Measurements from ENCODE around the gene ASCC2.

ASCC2 gene

GRCh38 chr22:29798801-29799200 is 39.3 kb downstream of the ASCC2 start:
- H3K4me3 ChIP-seq (ENCODE audit: low read length): no peak overlapping the region
- no peak for TF ChIP-seq ZNF274 (IDR thresholded peaks at IDR 0.05; ENCODE audit: low read depth, low read length)

- TF ChIP-seq ZNF274 (IDR thresholded peaks at IDR 0.05; ENCODE audit: low read depth, low read length): no peak
- H3K4me3 ChIP-seq (ENCODE audit: low read length): no peak overlapping the region
These were observed 39.8 kb downstream of the ASCC2 start for GRCh38 chr22:29798318-29798717.

- no peak overlapping the region for H3K4me3 ChIP-seq (ENCODE audit: low read length)
These were observed 40.7 kb downstream of the ASCC2 start for GRCh38 chr22:29797351-29797750.

GRCh38 chr22:29795663-29796062 is 42.4 kb downstream of the ASCC2 start:
- H3K4me3 ChIP-seq (ENCODE audit: low read length): no peak overlapping the region
- TF ChIP-seq ZNF274 (IDR thresholded peaks at IDR 0.05; ENCODE audit: low read depth, low read length): no peak

More at GRCh38 chr22:29797351-29797750, 40.7 kb downstream of the ASCC2 start:
- no peak for TF ChIP-seq ZNF274 (IDR thresholded peaks at IDR 0.05; ENCODE audit: low read depth, low read length)

GRCh38 chr22:29793396-29793795 is 44.7 kb downstream of the ASCC2 start:
- no peak for TF ChIP-seq ZNF274 (IDR thresholded peaks at IDR 0.05; ENCODE audit: low read depth, low read length)
- H3K4me3 ChIP-seq (ENCODE audit: low read length): no peak overlapping the region

GRCh38 chr22:29790061-29790460 is 48.0 kb downstream of the ASCC2 start:
- H3K4me3 ChIP-seq (ENCODE audit: low read length): no peak overlapping the region
- no peak for TF ChIP-seq ZNF274 (IDR thresholded peaks at IDR 0.05; ENCODE audit: low read depth, low read length)

- H3K4me3 ChIP-seq (ENCODE audit: low read length): no peak overlapping the region
- no peak for TF ChIP-seq ZNF274 (IDR thresholded peaks at IDR 0.05; ENCODE audit: low read depth, low read length)
These were observed 49.5 kb downstream of the ASCC2 start for GRCh38 chr22:29788339-29789279.

- no peak overlapping the region for H3K4me3 ChIP-seq (ENCODE audit: low read length)
- TF ChIP-seq ZNF274 (IDR thresholded peaks at IDR 0.05; ENCODE audit: low read depth, low read length): no peak
These were observed 50.6 kb downstream of the ASCC2 start for GRCh38 chr22:29787371-29787980.

GRCh38 chr22:29786031-29786430 is 52.0 kb downstream of the ASCC2 start:
- H3K4me3 ChIP-seq (ENCODE audit: low read length): no peak overlapping the region
- TF ChIP-seq ZNF274 (IDR thresholded peaks at IDR 0.05; ENCODE audit: low read depth, low read length): no peak

- TF ChIP-seq ZNF274 (IDR thresholded peaks at IDR 0.05; ENCODE audit: low read depth, low read length): no peak
- H3K4me3 ChIP-seq (ENCODE audit: low read length): no peak overlapping the region
These were observed 53.4 kb downstream of the ASCC2 start for GRCh38 chr22:29784451-29785361.

GRCh38 chr22:29782061-29782845 is 55.8 kb downstream of the ASCC2 start:
- H3K4me3 ChIP-seq (ENCODE audit: low read length): no peak overlapping the region
- TF ChIP-seq ZNF274 (IDR thresholded peaks at IDR 0.05; ENCODE audit: low read depth, low read length): no peak

- H3K4me3 ChIP-seq (ENCODE audit: low read length): no peak overlapping the region
- TF ChIP-seq ZNF274 (IDR thresholded peaks at IDR 0.05; ENCODE audit: low read depth, low read length): no peak
These were observed 57.1 kb downstream of the ASCC2 start for GRCh38 chr22:29780748-29781676.
